ENCODE results near the gene ATG3. TPM values are rescaled to one million over a fixed set of nuclear protein-coding genes. Genes with fewer than 3 reads are reported as not detected.
A peak's percentile ranks its signal among the peaks of the same experiment; 100 is the strongest.

The ATG3 gene
- total RNA-seq (2021; fragmentation: NEBNext Ultra II Directional; extraction: Animal tissue kit (Norgen Biotek cat#: 25700)) (54.9 and 55.3 TPM in 2 replicates), polyA plus RNA-seq (2011; rRNA removed) (27.3 and 27.6 TPM in 2 replicates), polyA minus RNA-seq (2011; rRNA and poly(A)+ RNA removed) (15.0 and 15.8 TPM in 2 replicates)
- 41.3 TPM for polyA plus RNA-seq (2011; cell fraction: cytosol; rRNA removed)
- polyA plus RNA-seq (2011; cell fraction: nucleus; rRNA removed) = 20.5 TPM
- 37.1 to 44.2 TPM (median 41.7 TPM) in 4 replicates for polyA plus RNA-seq (2012, experiment 1 of 2)
- 11.4 TPM for polyA plus RNA-seq (2012, experiment 2 of 2)
- polyA plus RNA-seq (2013, experiment 1 of 2) = 36.7 TPM
- 35.4 TPM for polyA plus RNA-seq (2013, experiment 2 of 2)
- polyA minus RNA-seq (2011; cell fraction: cytosol; rRNA and poly(A)+ RNA removed) = 33.8 TPM
- 25.9 TPM for polyA minus RNA-seq (2011; cell fraction: nucleus; rRNA and poly(A)+ RNA removed)
- long read RNA-seq, experiment 1, transcript ATG3-201 (12 exons, 1,570 nt) = major isoform, 25 of 72 reads
- long read RNA-seq, experiment 1, partial matches to known transcripts = 37 of 72 reads
- long read RNA-seq, experiment 1, other reads (novel, unspliced or antisense) = 9 of 72 reads
- long read RNA-seq, experiment 2, transcript ATG3-201 (12 exons, 1,570 nt) = major isoform, 32 of 51 reads
- long read RNA-seq, experiment 2, partial matches to known transcripts = 6 of 51 reads
- long read RNA-seq, experiment 2, other reads (novel, unspliced or antisense) = 13 of 51 reads

DNA sequence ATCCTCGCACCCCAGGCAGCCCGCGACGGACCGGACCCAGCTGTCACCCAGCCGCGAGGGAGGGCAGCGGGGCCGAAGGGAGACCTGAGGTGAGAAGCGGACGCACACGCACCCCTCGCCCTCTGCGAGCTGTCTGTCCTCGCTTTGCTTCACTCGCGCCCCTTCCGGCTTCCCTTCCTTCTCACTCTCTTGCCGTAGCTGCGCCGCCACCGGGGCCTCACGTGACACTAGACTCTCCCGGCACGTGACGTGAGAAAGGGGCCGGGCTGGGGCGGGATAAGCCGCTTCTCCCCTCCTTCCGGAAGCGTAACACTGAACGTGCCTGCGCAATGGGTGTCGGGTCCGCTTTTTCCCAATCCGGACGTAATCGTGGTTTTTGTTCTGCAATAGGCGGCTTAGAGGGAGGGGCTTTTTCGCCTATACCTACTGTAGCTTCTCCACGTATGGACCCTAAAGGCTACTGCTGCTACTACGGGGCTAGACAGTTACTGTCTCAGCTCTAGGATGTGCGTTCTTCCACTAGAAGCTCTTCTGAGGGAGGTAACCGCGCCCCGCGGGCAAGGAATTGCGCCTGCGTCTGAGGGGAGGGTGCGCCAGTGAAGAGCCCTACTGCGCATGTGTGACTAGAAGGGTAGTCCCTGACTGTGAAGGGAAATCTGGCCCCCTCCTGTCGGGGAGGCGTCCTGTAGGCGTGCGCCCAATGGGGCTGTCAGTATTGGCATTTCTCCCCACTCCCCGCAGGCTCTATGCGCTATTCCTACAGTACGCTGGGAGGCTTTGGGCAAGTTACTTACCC lies at the start of gene ATG3, which contains the start of gene SLC35A5:
ATG3 (minus strand) TSS at position 229 of the 796 bp plus-strand sequence. CDS start 434 bp downstream, outside the sequence.
SLC35A5 (plus strand) TSS at position 312 of the 796 bp plus-strand sequence. CDS start 1,359 bp downstream, outside the sequence.
- Histone ChIP-seq H4K91ac (replicated peaks; ENCODE audit: insufficient read length, low read length) (peak within 1 kb of the TSS; percentile 54), H2AFZ (ENCODE audit: low read length) (peak within 1 kb of the TSS; percentile 97), H3K14ac (ENCODE audit: insufficient read length) (no peak within 1 kb of the TSS), H3K23me2 (ENCODE audit: low read depth, low read length) (peaks cover 11% of the 10 kb centered on the region), H3K27ac (ENCODE audit: low read depth, low read length) (peak within 1 kb of the TSS; percentile 87), H2BK15ac (ENCODE audit: low read length) (peak within 1 kb of the TSS; percentile 82; the same call in 1 of the 2 replicates), H3K4me1 (replicated peaks in 1 of 4; ENCODE audit: control insufficient read depth in 3 of 4, insufficient read depth in 4 of 4, low read length in 3 of 4) (no peaks in the 10 kb centered on the region; a peak in 1 of 7 replicates), H3K36me3 (ENCODE audit: control insufficient read depth in 2 of 4, insufficient read depth in 4 of 4, low read length in 3 of 4) (peaks cover 0 to 11% (median 0%) of the 10 kb centered on the region in 4 experiments; a peak in 3 of 8 replicates), H3K9ac (replicated peaks in 1 of 4; ENCODE audit: extremely low read depth in 1 of 4, low read depth in 3 of 4, low read length in 3 of 4) (peak within 1 kb of the TSS; percentile 80 to 89 (median 86)), H3K56ac (replicated peaks; ENCODE audit: insufficient read length, low read depth, low read length) (peak within 1 kb of the TSS; percentile 37), H2BK20ac (ENCODE audit: low read length) (no peak within 1 kb of the TSS), H2BK12ac (ENCODE audit: low read depth, low read length) (peak within 1 kb of the TSS; percentile 65; the same call in 1 of the 2 replicates), H3K4ac (replicated peaks; ENCODE audit: insufficient read length, low read depth, low read length) (peak within 1 kb of the TSS; percentile 41), H3K4me2 (ENCODE audit: insufficient read depth in 1 of 2, low read depth in 2 of 2, low read length in 2 of 2) (peak within 1 kb of the TSS; percentile 64 to 88), H3K27me3 (replicated peaks in 1 of 4; ENCODE audit: control insufficient read depth in 3 of 4, extremely low read depth in 1 of 4, insufficient read depth in 3 of 4, low read length in 3 of 4) (no peaks in the 10 kb centered on the region), H2BK5ac (ENCODE audit: low read depth, low read length) (peak within 1 kb of the TSS; percentile 96), H3K23ac (ENCODE audit: insufficient read length) (no peak within 1 kb of the TSS), H4K8ac (ENCODE audit: extremely low read depth, insufficient read depth, low read length) (peak within 1 kb of the TSS; percentile 75; the same call in 1 of the 2 replicates), H4K5ac (ENCODE audit: insufficient read length, low read depth, low read length) (peak within 1 kb of the TSS; percentile 84), H2BK120ac (replicated peaks; ENCODE audit: low read depth, low read length) (peak within 1 kb of the TSS; percentile 10), H3K79me1 (ENCODE audit: low read depth, low read length) (no peaks in the 10 kb centered on the region), H3K4me3 (ENCODE audit: extremely low read depth in 1 of 4, insufficient read depth in 2 of 4, low read depth in 3 of 4, low read length in 4 of 4) (peak within 1 kb of the TSS; percentile 76 to 97 (median 78)), H3K18ac (ENCODE audit: extremely low read depth, low read length) (peak within 1 kb of the TSS; percentile 95), H2AK5ac (ENCODE audit: low read depth, low read length) (no peak within 1 kb of the TSS), H3K9me3 (ENCODE audit: insufficient read depth in 2 of 2, low read depth in 1 of 2, low read length in 1 of 2) (no peaks in the 10 kb centered on the region), H4K20me1 (replicated peaks in 1 of 2; ENCODE audit: control insufficient read depth in 1 of 2, insufficient read depth in 2 of 2, low read length in 2 of 2) (no peaks in the 10 kb centered on the region), H3K79me2 (ENCODE audit: control insufficient read depth in 1 of 2, insufficient read depth in 2 of 2, low read length in 2 of 2) (peaks cover 3 to 45% of the 10 kb centered on the region in 2 experiments; a peak in 3 of 4 replicates)
- CTCF ChIA-PET (ENCODE audit: partially characterized antibody) = interaction anchor here (0.5 to 1.2 kb wide), 3 partner anchors 10 to 519 kb away, joined by 3 to 4 read pairs (median 3); no protein-coding TSS in a partner anchor
- POLR2A ChIA-PET (ENCODE audit: partially characterized antibody) = interaction anchor here (0.6 to 1.5 kb wide), 12 partner anchors 17 to 456 kb away, joined by 3 to 6 read pairs (median 3); partner anchors contain the start of gene GTPBP8
- FAIRE-seq (peak; percentile 55), DNase-seq (ENCODE audit: low read depth in 1 of 2, low spot score in 2 of 2) (peak; percentile 93)
- 2% methylated on average over 43 of the region's 58 CpGs; no CpG with 5 or more reads in 1 of the 2 experiments for WGBS, 2 experiments (ENCODE audit: extremely low coverage in 1 of 2, insufficient coverage in 1 of 2, insufficient read length in 1 of 2, insufficient replicate concordance in 2 of 2, low coverage in 1 of 2, low lambda C conversion rate in 2 of 2, missing lambda C conversion rate in 1 of 2)
- no peak for TF ChIP-seq RNF2 (IDR thresholded peaks at IDR 0.05; ENCODE audit: borderline replicate concordance, low read depth, low read length, missing control alignments, poor library complexity, severe bottlenecking)
- TF ChIP-seq JUND (IDR thresholded peaks at IDR 0.05; ENCODE audit: low read length) = 0 out of 2 replicates have a peak, but pooled peaks have one; percentile 26
- peak; percentile 95 for TF ChIP-seq RBBP5 (IDR thresholded peaks at IDR 0.05; ENCODE audit: borderline replicate concordance, low read depth, low read length)
- no peak for TF ChIP-seq SIRT6 (IDR thresholded peaks at IDR 0.05; ENCODE audit: low read length)
- peak; percentile 88 for TF ChIP-seq ASH2L (IDR thresholded peaks at IDR 0.05; ENCODE audit: low read length)
- TF ChIP-seq CHD2 (IDR thresholded peaks at IDR 0.05; ENCODE audit: low read length) = no peak; the same call in 1 of the 2 replicates
- TF ChIP-seq CBX5 (IDR thresholded peaks at IDR 0.05; ENCODE audit: low read depth, low read length) = no peak
- TF ChIP-seq SP2 (IDR thresholded peaks at IDR 0.05; ENCODE audit: low read length) = no peak
